HT1080 (cell line): ENCODE measurements around the gene DCTN2. TPM values are rescaled to one million over a fixed set of nuclear protein-coding genes. Genes with fewer than 3 reads are reported as not detected.
"Not testable (repeated sequence)": the region's sequence is repeated elsewhere in the genome, so short reads cannot be mapped to it uniquely, and the experiment has no call there.

Experiments
- DNase-seq: peaks from one replicate; pipeline ENCODE4 v3.0.0-alpha.2; 2015; ENCODE audit warnings: low read depth
- total RNA-seq: library from RNA; depleted of rRNA; stranded (reverse); fragments of >200 nt; shearing (Covaris generic); gene quantifications from 2 replicates; pipeline ENCODE4 v1.2.3, GENCODE V29; 2014

DCTN2 gene
- total RNA-seq, 1 experiment from 2014 or later, result 87.1 TPM

DNA sequence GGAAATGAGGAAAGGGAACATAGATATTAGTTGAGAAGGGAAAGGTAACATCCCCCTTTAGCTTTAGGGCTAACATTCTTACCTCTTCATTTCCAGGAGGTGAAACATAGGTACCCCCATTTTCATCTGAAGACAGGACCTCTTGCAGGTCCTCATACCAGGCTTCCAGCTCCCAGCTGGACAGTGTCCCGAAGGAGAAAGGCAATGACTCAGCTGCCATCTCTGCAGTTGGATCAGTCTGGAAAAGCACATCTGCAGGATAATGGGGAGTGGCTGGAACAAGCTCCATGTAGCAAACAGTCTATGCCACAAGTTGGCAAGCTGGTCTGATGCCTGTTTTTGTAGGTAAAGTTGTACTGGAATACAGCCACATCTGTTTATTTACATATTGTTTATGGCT is 29.8 kb downstream of the DCTN2 start:
- peak; percentile 46 for DNase-seq

- DNase-seq, result no peak
These were observed 30.3 kb downstream of the DCTN2 start for GRCh38 chr12:57516617-57517153.

GRCh38 chr12:57515934-57516541 is 31.0 kb downstream of the DCTN2 start:
- DNase-seq, result no peak

DNA sequence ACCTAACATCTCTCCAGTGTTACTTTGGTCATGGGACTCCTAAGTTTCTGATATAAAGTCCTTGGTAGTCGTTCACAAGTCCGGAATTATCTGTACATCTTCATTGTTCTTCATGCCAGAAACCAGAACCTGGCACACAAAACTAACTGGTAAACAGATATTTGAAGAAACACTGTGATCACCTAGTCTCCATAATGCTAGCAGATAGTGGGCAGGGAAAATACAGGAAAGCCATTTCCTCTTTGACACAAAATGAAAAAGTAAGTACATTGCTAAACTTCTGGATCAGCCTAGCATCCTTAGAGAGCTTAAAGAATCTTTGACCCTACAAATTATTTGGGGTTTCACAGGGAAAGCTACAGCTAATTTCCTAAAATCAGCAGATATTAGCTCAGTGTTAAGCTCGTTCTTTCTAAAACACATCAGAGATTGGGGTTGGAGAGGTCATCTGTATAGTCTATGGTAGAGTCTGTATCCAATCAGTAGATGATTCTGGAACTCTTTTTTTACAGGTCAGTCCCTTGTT is 31.5 kb downstream of the DCTN2 start:
- DNase-seq, result no peak

GRCh38 chr12:57514720-57515407 is 32.1 kb downstream of the DCTN2 start:
- DNase-seq, result no peak

- DNase-seq, result not testable (repeated sequence)
These were observed 32.7 kb downstream of the DCTN2 start for GRCh38 chr12:57514246-57514645.

- not testable (repeated sequence) for DNase-seq
These were observed 33.3 kb downstream of the DCTN2 start for GRCh38 chr12:57513677-57514076.

DNA sequence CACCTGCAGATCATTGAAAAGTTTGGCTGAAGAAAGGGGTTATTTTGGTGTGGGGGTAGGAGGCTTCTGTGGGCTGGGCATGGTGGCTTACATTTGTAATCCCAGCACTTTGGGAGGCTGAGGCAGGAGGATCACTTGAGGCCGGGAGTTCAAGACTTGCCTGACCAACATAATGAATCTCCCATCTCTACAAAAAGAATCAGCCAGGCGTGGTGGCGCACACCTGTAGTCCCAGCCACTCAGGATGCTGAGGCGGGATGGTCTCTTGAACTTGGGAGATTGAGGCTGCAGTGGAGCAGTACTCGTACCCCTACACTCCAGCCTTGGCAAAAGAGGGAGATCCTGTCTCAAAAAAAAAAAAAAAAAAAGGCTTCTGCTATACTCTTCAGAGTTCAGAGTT is 33.7 kb downstream of the DCTN2 start:
- DNase-seq, result no peak

GRCh38 chr12:57512665-57513064 is 34.3 kb downstream of the DCTN2 start:
- no peak for DNase-seq

- DNase-seq, result no peak
These were observed 35.2 kb downstream of the DCTN2 start for GRCh38 chr12:57511588-57512325.

GRCh38 chr12:57511161-57511560 is 35.8 kb downstream of the DCTN2 start:
- no peak for DNase-seq

GRCh38 chr12:57507796-57508195 is 39.2 kb downstream of the DCTN2 start:
- not testable (repeated sequence) for DNase-seq

- not testable (repeated sequence) for DNase-seq
These were observed 40.5 kb downstream of the DCTN2 start for GRCh38 chr12:57506541-57506940.

DNA sequence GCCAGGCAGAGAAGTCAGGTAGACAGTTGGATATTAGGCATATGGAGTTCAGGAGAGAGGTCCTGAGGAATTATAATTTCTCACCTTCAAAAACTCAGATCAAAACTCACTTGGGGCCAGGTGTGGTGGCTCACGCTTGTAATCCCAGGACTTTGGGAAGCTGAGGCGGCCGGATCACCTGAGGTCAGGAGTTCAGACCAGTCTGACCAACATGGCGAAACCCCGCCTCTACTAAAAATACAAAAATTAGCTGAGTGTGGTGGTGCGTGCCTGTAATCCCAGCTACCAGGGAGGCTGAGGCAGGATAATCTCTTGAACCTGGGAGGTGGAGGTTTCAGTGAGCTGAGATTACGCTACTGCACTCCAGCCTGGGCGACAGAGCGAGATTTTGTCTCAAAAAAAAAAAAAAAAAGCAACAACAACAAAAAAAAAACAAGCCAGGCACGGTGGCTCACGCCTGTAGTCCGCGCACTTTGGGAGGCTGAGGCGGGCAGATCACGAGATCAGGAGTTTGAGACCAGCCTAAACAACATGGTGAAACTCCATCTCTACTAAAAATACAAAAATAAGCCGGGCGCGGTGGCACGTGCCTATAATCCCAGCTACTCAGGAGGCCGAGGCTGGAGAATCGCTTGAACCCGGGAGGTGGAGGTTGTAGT is 44.6 kb downstream of the DCTN2 start:
- not testable (repeated sequence) for DNase-seq

- DNase-seq, result no peak
These were observed 46.8 kb downstream of the DCTN2 start for GRCh38 chr12:57500213-57500612.

- DNase-seq, result no peak
These were observed 48.4 kb downstream of the DCTN2 start for GRCh38 chr12:57498571-57498970.

- DNase-seq, result no peak
These were observed 48.9 kb downstream of the DCTN2 start for GRCh38 chr12:57498132-57498502.

GRCh38 chr12:57497223-57498131 is 49.5 kb downstream of the DCTN2 start:
- DNase-seq, result no peak

- DNase-seq, result no peak
These were observed 50.2 kb downstream of the DCTN2 start for GRCh38 chr12:57496822-57497221.

DNA sequence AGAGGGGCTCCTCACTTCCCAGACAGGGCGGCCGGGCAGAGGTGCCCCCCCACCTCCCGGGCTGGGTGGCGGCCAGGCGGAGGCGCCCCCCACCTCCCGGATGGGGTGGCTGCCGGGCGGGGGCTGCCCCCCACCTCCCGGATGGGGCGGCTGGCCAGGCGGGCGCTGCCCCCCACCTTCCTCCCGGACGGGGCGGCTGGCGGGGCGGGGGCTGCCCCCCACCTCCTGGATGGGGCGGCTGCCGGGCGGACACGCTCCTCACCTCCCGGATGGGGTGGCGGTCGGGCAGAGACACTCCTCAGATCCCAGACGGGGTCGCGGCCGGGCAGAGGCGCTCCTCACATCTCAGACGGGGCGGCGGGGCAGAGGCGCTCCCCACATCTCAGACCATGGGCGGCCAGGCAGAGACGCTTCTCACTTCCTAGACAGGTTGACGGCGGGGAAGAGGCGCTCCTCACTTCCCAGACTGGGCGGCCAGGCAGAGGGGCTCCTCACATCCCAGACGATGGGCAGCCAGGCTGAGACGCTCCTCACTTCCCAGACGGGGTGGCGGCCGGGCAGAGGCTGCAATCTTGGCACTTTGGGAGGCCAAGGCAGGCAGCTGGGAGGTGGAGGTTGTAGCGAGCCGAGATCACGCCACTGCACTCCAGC is 51.8 kb downstream of the DCTN2 start:
- not testable (repeated sequence) for DNase-seq
